ENCODE data around the gene ARHGEF3. TPM values are rescaled to one million over a fixed set of nuclear protein-coding genes. Genes with fewer than 3 reads are reported as not detected.
"Not testable (repeated sequence)": the region's sequence is repeated elsewhere in the genome, so short reads cannot be mapped to it uniquely, and the experiment has no call there.

ARHGEF3 gene
- polyA plus RNA-seq, 1 experiment: 2.1 TPM

GRCh38 chr3:56724676-56725075 is 77.1 kb downstream of the ARHGEF3 start:
- TF ChIP-seq CTCF (IDR thresholded peaks at IDR 0.05; ENCODE audit: insufficient read depth, low read depth, low read length): no peak
- no peaks in the 10 kb centered on the region for H3K36me3 ChIP-seq (ENCODE audit: control insufficient read depth, insufficient read depth, low read length)
- no peak overlapping the region for H3K4me3 ChIP-seq (ENCODE audit: low read depth, low read length)
- no peak for DNase-seq (ENCODE audit: low read depth)
- POLR2A ChIA-PET: no interaction called here
- H3K27me3 ChIP-seq (ENCODE audit: control insufficient read depth, insufficient read depth, low read length): no peaks in the 10 kb centered on the region
- CTCF ChIA-PET: no interaction called here

- DNase-seq (ENCODE audit: low read depth): no peak
- Histone ChIP-seq H3K27me3 (ENCODE audit: control insufficient read depth, insufficient read depth, low read length) (no peaks in the 10 kb centered on the region), H3K4me3 (ENCODE audit: low read depth, low read length) (no peak overlapping the region), H3K36me3 (ENCODE audit: control insufficient read depth, insufficient read depth, low read length) (no peaks in the 10 kb centered on the region)
- ChIA-PET POLR2A (interaction anchor here (0.7 kb wide), 1 partner anchor 1755 kb away, joined by 3 read pairs; no protein-coding TSS in a partner anchor), CTCF (no interaction called here)
- no peak for TF ChIP-seq CTCF (IDR thresholded peaks at IDR 0.05; ENCODE audit: insufficient read depth, low read depth, low read length)
These were observed 80.9 kb downstream of the ARHGEF3 start for GRCh38 chr3:56720849-56721248.

GRCh38 chr3:56718809-56719208 is 82.9 kb downstream of the ARHGEF3 start:
- H3K27me3 ChIP-seq (ENCODE audit: control insufficient read depth, insufficient read depth, low read length); H3K36me3 ChIP-seq (ENCODE audit: control insufficient read depth, insufficient read depth, low read length); DNase-seq (ENCODE audit: low read depth); POLR2A ChIA-PET; H3K4me3 ChIP-seq (ENCODE audit: low read depth, low read length): not testable (repeated sequence)
- CTCF ChIA-PET: interaction anchor here (0.7 to 1.2 kb wide), 2 partner anchors 11 to 80 kb away, joined by 3 to 4 read pairs; no protein-coding TSS in a partner anchor

- Histone ChIP-seq H3K4me3 (ENCODE audit: low read depth, low read length) (no peak overlapping the region), H3K36me3 (ENCODE audit: control insufficient read depth, insufficient read depth, low read length) (no peaks in the 10 kb centered on the region), H3K27me3 (ENCODE audit: control insufficient read depth, insufficient read depth, low read length) (peaks cover 2% of the 10 kb centered on the region; the same call in 1 of the 2 replicates)
- no peak for DNase-seq (ENCODE audit: low read depth)
- CTCF ChIA-PET: interaction anchor here (1.3 kb wide), 1 partner anchor 278 kb away, joined by 5 read pairs; no protein-coding TSS in a partner anchor
- POLR2A ChIA-PET: no interaction called here
- TF ChIP-seq CTCF (IDR thresholded peaks at IDR 0.05; ENCODE audit: insufficient read depth, low read depth, low read length): no peak
These were observed 90.4 kb downstream of the ARHGEF3 start for GRCh38 chr3:56711344-56711743.

- H3K27me3 ChIP-seq (ENCODE audit: control insufficient read depth, insufficient read depth, low read length); DNase-seq (ENCODE audit: low read depth); H3K36me3 ChIP-seq (ENCODE audit: control insufficient read depth, insufficient read depth, low read length); POLR2A ChIA-PET; H3K4me3 ChIP-seq (ENCODE audit: low read depth, low read length): not testable (repeated sequence)
- CTCF ChIA-PET: interaction anchor here (0.6 kb wide), 1 partner anchor 11 kb away, joined by 3 read pairs; no protein-coding TSS in a partner anchor
These were observed 94.3 kb downstream of the ARHGEF3 start for GRCh38 chr3:56707412-56707811.

- CTCF ChIA-PET: interaction anchor here (7.3 to 7.4 kb wide), 2 partner anchors 93 to 281 kb away, joined by 136 to 141 read pairs; partner anchors contain the start of gene ARHGEF3
- Histone ChIP-seq H3K4me3 (ENCODE audit: low read depth, low read length) (no peak overlapping the region), H3K36me3 (ENCODE audit: control insufficient read depth, insufficient read depth, low read length) (no peaks in the 10 kb centered on the region), H3K27me3 (ENCODE audit: control insufficient read depth, insufficient read depth, low read length) (peaks cover 2% of the 10 kb centered on the region; the same call in 1 of the 2 replicates)
- no peak for TF ChIP-seq CTCF (IDR thresholded peaks at IDR 0.05; ENCODE audit: insufficient read depth, low read depth, low read length)
- no peak for DNase-seq (ENCODE audit: low read depth)
- POLR2A ChIA-PET: no interaction called here
These were observed 95.1 kb downstream of the ARHGEF3 start for GRCh38 chr3:56706629-56707028.
